Astrocyte of the spinal cord (primary cell): ENCODE data around the gene ARF6.
"Not testable (repeated sequence)": the region's sequence is repeated elsewhere in the genome, so short reads cannot be mapped to it uniquely, and the experiment has no call there.

ENCODE experiments used
- DNase-seq: peaks from one replicate; pipeline ENCODE4 v3.0.0; 2011; ENCODE audit warnings: low read depth, low spot score
- H3K4me3 ChIP-seq: 2 replicates; pipeline ENCODE4 v1.5.1; 2011; ENCODE audit warnings: low read depth, mild to moderate bottlenecking, low read length, moderate library complexity
- CTCF ChIP-seq: IDR thresholded peaks from 2 replicates; pipeline ENCODE4 v1.5.1; 2012; ENCODE audit warnings: low read depth, mild to moderate bottlenecking, low read length, inconsistent platforms
- in situ Hi-C: cut with HindIII; loops from 2 replicates; pipeline ENCODE4 v1.10.0; 2017; ENCODE audit warnings: low sequenced_read_pairs

ARF6 gene

GRCh38 chr14:49931523-49931922, 38.6 kb downstream of the ARF6 start:
- in situ Hi-C loops = no loop called here
- H3K4me3 ChIP-seq = no peak overlapping the region
- no peak for DNase-seq
- TF ChIP-seq CTCF = no peak

GRCh38 chr14:49933128-49933527, 40.2 kb downstream of the ARF6 start:
- no peak overlapping the region for H3K4me3 ChIP-seq
- in situ Hi-C loops = no loop called here
- no peak for TF ChIP-seq CTCF
- DNase-seq = no peak

- no peak for DNase-seq
- no peak for TF ChIP-seq CTCF
- in situ Hi-C loops = no loop called here
Observed at GRCh38 chr14:49933704-49934103, 40.8 kb downstream of the ARF6 start.

GRCh38 chr14:49934646-49935045, 41.8 kb downstream of the ARF6 start:
- no peak for TF ChIP-seq CTCF

More at GRCh38 chr14:49933704-49934103, 40.8 kb downstream of the ARF6 start:
- no peak overlapping the region for H3K4me3 ChIP-seq

GRCh38 chr14:49935526-49935925, 42.6 kb downstream of the ARF6 start:
- TF ChIP-seq CTCF = no peak
- no peak overlapping the region for H3K4me3 ChIP-seq
- in situ Hi-C loops = no loop called here
- DNase-seq = no peak

More at GRCh38 chr14:49934646-49935045, 41.8 kb downstream of the ARF6 start:
- H3K4me3 ChIP-seq = no peak overlapping the region
- peak; percentile 38 for DNase-seq
- in situ Hi-C loops = no loop called here

- DNase-seq, in situ Hi-C loops, H3K4me3 ChIP-seq: not testable (repeated sequence)
Observed at GRCh38 chr14:49936246-49936645, 43.4 kb downstream of the ARF6 start.

- in situ Hi-C loops, DNase-seq: not testable (repeated sequence)
Observed at GRCh38 chr14:49936882-49937281, 44.0 kb downstream of the ARF6 start.

GRCh38 chr14:49939215-49939614, 46.3 kb downstream of the ARF6 start:
- DNase-seq, in situ Hi-C loops, H3K4me3 ChIP-seq: not testable (repeated sequence)

More at GRCh38 chr14:49936882-49937281, 44.0 kb downstream of the ARF6 start:
- H3K4me3 ChIP-seq = not testable (repeated sequence)
